Fibroblast of lung (primary cell): ENCODE results near the gene SLC25A43. TPM values are rescaled to one million over a fixed set of nuclear protein-coding genes. Genes with fewer than 3 reads are reported as not detected.

Experiments
- DNase-seq, 2 donors: peaks; one replicate each; pipeline versions ENCODE4 v3.0.0 to v3.0.0-alpha.2; 2010; ENCODE audit warnings: low read depth in 2 of 2
- H2AFZ ChIP-seq: 2 replicates; pipeline ENCODE4 v1.5.1; 2012; ENCODE audit warnings: low read length, control low read depth, inconsistent platforms
- H3K27ac ChIP-seq: 2 replicates; pipeline ENCODE4 v1.5.1; 2011; ENCODE audit warnings: low read length, control low read depth; ENCODE audit not compliant: insufficient read depth
- H3K27me3 ChIP-seq: 2 replicates; pipeline ENCODE4 v1.5.1; 2011; ENCODE audit warnings: mild to moderate bottlenecking, low read length; ENCODE audit not compliant: control insufficient read depth, insufficient read depth
- H3K36me3 ChIP-seq: 2 replicates; pipeline ENCODE4 v1.5.1; 2011; ENCODE audit warnings: low read length; ENCODE audit not compliant: control insufficient read depth, insufficient read depth
- H3K4me1 ChIP-seq: 2 replicates; pipeline ENCODE4 v1.5.1; 2011; ENCODE audit warnings: low read length; ENCODE audit not compliant: control insufficient read depth, insufficient read depth; ENCODE audit errors: extremely low read depth
- H3K4me2 ChIP-seq: 2 replicates; pipeline ENCODE4 v1.5.1; 2011; ENCODE audit warnings: low read length, control low read depth; ENCODE audit not compliant: insufficient read depth; ENCODE audit errors: extremely low read depth
- H3K4me3 ChIP-seq, 4 experiments: fragments of 200-600 bp in 1 of 4; sonication (generic) in 1 of 4; replicated peaks in 1 of 4; 2 replicates each; pipeline ENCODE4 v1.5.1; 2011 to 2016; ENCODE audit warnings: low read length in 4 of 4, low read depth in 3 of 4, mild to moderate bottlenecking in 3 of 4, control low read depth in 2 of 4, inconsistent platforms in 1 of 4, mixed read lengths in 1 of 4; ENCODE audit not compliant: insufficient read depth in 1 of 4; ENCODE audit errors: control extremely low read depth in 1 of 4
- H3K79me2 ChIP-seq: 2 replicates; pipeline ENCODE4 v1.5.1; 2012; ENCODE audit warnings: mild to moderate bottlenecking, low read length, inconsistent platforms; ENCODE audit not compliant: control insufficient read depth, insufficient read depth
- H3K9ac ChIP-seq: 2 replicates; pipeline ENCODE4 v1.5.1; 2011; ENCODE audit warnings: mild to moderate bottlenecking, low read length, control low read depth; ENCODE audit not compliant: insufficient read depth
- H3K9me3 ChIP-seq: 2 replicates; pipeline ENCODE4 v1.5.1; 2012; ENCODE audit warnings: low read depth, low read length; ENCODE audit not compliant: control insufficient read depth, insufficient read depth
- H4K20me1 ChIP-seq: 2 replicates; pipeline ENCODE4 v1.5.1; 2011; ENCODE audit warnings: low read length; ENCODE audit not compliant: control insufficient read depth, insufficient read depth; ENCODE audit errors: extremely low read depth
- CTCF ChIP-seq, 2 donors: IDR thresholded peaks in 1 of 2; conservative IDR thresholded peaks in 1 of 2; 1 replicate in 1 of 2; 2 replicates in 1 of 2; pipeline ENCODE4 v1.5.1; 2011 to 2012; ENCODE audit warnings: low read length in 2 of 2, control low read depth in 1 of 2, inconsistent platforms in 1 of 2, low read depth in 1 of 2, mild to moderate bottlenecking in 1 of 2
- EZH2 ChIP-seq: IDR thresholded peaks from 2 replicates; pipeline ENCODE4 v1.5.1; 2012; ENCODE audit warnings: low read length, control low read depth, mild to moderate bottlenecking; ENCODE audit errors: missing control alignments
- polyA plus RNA-seq, 2 donors: library from polyadenylated mRNA; depleted of rRNA in 1 of 2; stranded (reverse) in 1 of 2; unstranded in 1 of 2; fragments of >200 nt; gene quantifications; 2 replicates each; pipeline ENCODE4 v1.2.1, GENCODE V29; 2011 to 2012; ENCODE audit warnings: missing spikeins in 1 of 2
- total RNA-seq: library from RNA; depleted of rRNA; stranded (reverse); fragments of >200 nt; gene quantifications from 2 replicates; pipeline ENCODE4 v1.2.1, GENCODE V29; 2014

Gene SLC25A43
- total and polyA plus RNA-seq, 2 donors (not counting 1 experiment from before 2014, with no cell fraction given): 31.0 to 31.6 TPM

GRCh38 chrX:119503484-119503861 is 104.3 kb downstream of the SLC25A43 start:
- Histone ChIP-seq H3K27me3 (no peaks in the 10 kb centered on the region), H3K4me1 (peaks cover 11% of the 10 kb centered on the region), H3K4me3 (no peak overlapping the region), H3K9ac (no peak overlapping the region), H3K9me3 (no peaks in the 10 kb centered on the region), H3K27ac (peak overlapping the region; percentile 47), H3K4me2 (no peak overlapping the region), H3K79me2 (no peaks in the 10 kb centered on the region), H2AFZ (no peak overlapping the region), H4K20me1 (no peaks in the 10 kb centered on the region), H3K36me3 (no peaks in the 10 kb centered on the region)
- TF ChIP-seq EZH2: no peak
- TF ChIP-seq CTCF (conservative IDR thresholded peaks at IDR 0.05 in 1 of 2, IDR thresholded peaks at IDR 0.05 in 1 of 2; ENCODE audit: low read depth in 1 of 2, low read length in 2 of 2): no peak
- peak; percentile 73 to 89 for DNase-seq

Other genes with a start within 250 kb of the SLC25A43 start
- 109 and 201 TPM in 2 replicates for gene PGRMC1, start 163.1 kb upstream of the SLC25A43 start, total RNA-seq
- gene PGRMC1, start 163.1 kb upstream of the SLC25A43 start, polyA plus RNA-seq: 127 and 148 TPM in 2 replicates
- 118 and 157 TPM in 2 replicates for gene SLC25A5, start 69.1 kb downstream of the SLC25A43 start, total RNA-seq
- 255 and 442 TPM in 2 replicates for gene SLC25A5, start 69.1 kb downstream of the SLC25A43 start, polyA plus RNA-seq
- 38.0 and 40.8 TPM in 2 replicates for gene STEEP1, start 166.1 kb downstream of the SLC25A43 start, total RNA-seq
- gene STEEP1, start 166.1 kb downstream of the SLC25A43 start, polyA plus RNA-seq: 20.1 and 20.3 TPM in 2 replicates
- gene UBE2A, start 175.2 kb downstream of the SLC25A43 start, total RNA-seq: 22.1 and 28.4 TPM in 2 replicates
- gene UBE2A, start 175.2 kb downstream of the SLC25A43 start, polyA plus RNA-seq: 89.8 and 106 TPM in 2 replicates
- gene NKRF, start 207.1 kb downstream of the SLC25A43 start, total RNA-seq: 3.9 and 4.1 TPM in 2 replicates
- 7.1 and 7.4 TPM in 2 replicates for gene NKRF, start 207.1 kb downstream of the SLC25A43 start, polyA plus RNA-seq